Stimulated activated CD4-positive, alpha-beta T cell treated with anti-CD3 and anti-CD28 coated beads, Interleukin-4, amount 100 ng/mL, for 48 hours (primary cell): ENCODE results near the gene BCLAF3.
A peak's percentile ranks its signal among the peaks of the same experiment; 100 is the strongest.

Experiments used
- DNase-seq, 2 donors: peaks; one replicate each; pipeline ENCODE4 v3.0.0-alpha.2; 2020; ENCODE audit warnings: low read depth in 2 of 2

Gene BCLAF3

GRCh38 chrX:19990556-19991349, at the start of gene BCLAF3:
Gene BCLAF3 (minus strand): TSS chrX:19991061. CDS start chrX:19970264, 20,797 bp downstream.
- DNase-seq, result peak; percentile 79 to 82

GRCh38 chrX:20038966-20039365, 48.1 kb upstream of the BCLAF3 start:
- no peak for DNase-seq

DNA sequence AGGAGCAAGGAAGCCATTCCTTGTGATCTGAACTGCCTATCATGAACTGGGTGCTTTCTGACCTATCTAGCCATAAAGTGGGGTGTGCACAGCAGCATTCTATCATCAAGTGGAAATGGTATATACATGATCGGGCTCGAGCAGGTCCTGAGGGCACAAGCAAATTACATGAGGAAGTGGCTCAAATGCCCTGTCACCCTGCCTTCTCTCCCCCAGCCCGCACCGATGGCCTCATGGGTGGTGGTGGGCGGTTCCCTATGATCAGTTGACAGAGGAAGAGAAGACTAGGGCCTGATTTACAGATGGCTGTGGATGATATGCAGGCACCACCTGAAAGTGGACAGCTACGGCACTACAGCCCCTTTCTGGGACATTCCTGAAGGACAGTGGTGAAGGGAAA, 46.3 kb upstream of the BCLAF3 start:
- no peak for DNase-seq

DNA sequence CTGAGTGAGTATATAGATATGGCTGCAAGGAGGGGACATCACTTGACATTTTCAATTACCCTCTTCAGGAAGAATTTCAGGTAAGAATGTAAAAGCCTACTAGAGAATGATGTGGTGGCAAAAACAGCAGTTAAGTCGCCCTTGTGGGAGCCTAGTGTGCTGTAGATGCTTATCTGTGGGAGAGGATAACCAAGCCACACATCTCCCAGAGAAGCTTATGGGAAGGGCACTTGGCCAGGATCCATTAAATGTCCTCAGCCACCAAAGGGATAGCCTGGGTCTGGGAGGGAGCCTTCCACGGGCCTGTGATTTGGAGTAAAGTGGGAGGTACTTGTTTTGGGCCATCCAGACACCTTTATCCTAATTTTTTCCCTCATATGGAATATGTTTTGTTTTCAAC, 41.3 kb upstream of the BCLAF3 start:
- no peak for DNase-seq

DNA sequence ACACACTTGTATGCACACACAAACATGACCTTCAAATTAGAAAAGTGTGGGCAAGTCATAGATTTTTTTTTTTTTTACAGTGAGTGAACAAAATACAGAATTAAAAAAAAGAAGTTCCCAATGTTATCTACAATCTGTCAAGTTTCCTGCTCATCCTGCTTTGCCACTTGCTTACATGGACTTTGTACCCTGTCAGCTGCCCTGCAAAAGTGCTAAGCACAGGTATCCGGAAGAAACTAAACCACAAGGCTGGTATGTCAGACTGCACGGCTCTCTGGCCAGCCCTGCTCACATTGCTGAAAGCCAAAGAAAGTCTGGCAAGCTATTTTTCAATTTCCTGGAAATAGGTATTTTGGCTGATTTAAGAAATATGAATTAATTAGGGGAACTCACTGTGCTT, 38.9 kb upstream of the BCLAF3 start:
- DNase-seq, result no peak

DNA sequence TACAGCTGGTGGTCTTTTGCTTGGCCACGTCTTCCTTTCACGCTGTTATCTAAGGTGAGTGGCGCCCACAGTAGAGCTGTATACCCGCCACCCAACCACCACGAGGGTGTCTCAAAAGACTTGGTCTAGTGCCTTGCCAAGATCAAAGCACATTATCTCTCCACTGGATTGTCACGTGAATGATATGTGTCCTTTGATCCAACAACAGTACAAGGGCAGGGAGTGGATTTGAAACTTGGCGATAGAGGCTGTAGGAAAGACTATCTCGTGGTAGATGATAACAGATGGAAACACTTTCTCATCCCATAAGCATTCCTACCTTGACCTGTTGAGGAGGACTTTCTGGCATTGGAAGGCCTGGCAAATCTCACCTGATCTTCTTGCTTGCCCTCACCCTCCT, 37.7 kb upstream of the BCLAF3 start:
- no peak for DNase-seq

- DNase-seq, result no peak
These were observed 35.4 kb upstream of the BCLAF3 start for GRCh38 chrX:20026278-20026677.

GRCh38 chrX:20019672-20020365, 29.0 kb upstream of the BCLAF3 start:
- no peak for DNase-seq

DNA sequence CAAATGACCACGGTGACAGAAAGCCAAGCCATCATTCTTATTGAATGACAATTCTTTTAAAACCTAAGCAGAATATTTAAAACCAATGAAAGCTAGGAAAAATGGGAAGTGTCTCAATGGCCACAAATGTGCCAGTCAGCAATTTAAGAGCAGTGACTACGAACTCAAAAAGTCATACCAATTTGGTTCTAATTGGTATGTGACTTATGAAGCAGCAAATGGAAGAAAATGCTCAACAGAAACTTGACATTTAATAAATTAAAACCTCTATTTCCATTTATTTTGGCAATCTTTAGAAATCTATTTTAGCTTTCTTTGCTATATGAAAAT, 25.7 kb upstream of the BCLAF3 start:
- DNase-seq, result no peak

GRCh38 chrX:20015945-20016615, 25.2 kb upstream of the BCLAF3 start:
- DNase-seq, result no peak

- no peak for DNase-seq
These were observed 24.6 kb upstream of the BCLAF3 start for GRCh38 chrX:20015422-20015821.

DNA sequence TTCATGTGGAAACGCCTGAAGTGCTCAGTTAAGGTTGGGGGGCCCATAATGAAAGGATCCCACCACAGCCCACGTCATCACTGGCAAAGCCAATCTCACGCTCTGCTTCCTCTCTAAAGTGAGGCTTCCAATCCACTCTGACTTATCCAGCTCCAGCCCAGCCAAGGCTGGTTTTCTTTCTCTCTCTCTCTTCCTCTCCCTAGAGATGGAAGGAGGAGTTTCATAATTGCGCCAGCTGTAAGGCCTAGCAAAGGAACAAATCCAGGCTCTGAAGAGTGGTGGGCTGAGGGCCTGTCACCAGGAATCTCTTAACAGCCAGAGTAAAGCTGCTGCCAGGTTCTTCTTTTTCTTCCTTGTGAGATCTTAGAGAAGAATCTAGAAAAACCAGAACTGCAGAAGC, 20.7 kb upstream of the BCLAF3 start:
- no peak for DNase-seq

- no peak for DNase-seq
These were observed 17.2 kb upstream of the BCLAF3 start for GRCh38 chrX:20007962-20008622.

DNA sequence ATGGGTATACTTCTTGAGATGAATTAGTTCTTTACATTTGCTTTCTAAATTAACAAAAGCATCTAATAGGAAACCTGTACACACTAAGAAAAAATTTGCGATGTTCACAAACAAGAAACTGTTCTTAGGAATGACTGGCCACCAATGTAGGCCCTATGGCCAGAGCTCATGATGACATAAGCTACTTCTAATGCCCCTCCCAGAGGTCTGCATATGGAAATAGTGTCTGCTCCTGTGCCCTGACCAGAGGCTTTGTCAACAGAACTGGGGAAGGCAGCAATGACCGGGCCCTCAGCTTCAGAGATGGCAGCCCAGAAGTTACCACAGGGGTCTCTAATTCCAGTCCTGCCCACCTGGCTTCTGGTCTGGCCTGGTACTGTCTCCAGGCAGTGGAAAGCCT, 15.0 kb upstream of the BCLAF3 start:
- no peak for DNase-seq

DNA sequence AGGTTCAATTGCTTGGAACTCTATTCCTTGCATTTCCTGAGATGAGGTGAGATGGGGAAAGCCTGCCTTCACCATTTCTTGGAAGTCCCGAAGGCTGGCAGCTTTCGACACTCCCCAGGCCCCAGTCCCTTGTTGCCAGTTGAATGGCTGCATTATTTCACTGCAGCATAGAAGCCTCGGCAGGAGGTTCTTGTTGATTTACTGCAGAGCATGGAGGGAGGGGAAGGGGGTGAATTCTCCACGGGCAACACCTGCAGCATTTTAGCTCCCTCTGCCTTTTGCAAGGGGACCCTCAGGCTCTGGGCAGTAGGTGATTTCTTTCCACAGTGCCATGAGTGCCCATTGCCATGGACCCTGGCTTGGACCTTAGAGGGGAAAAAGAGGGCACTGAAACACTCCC, 10.7 kb upstream of the BCLAF3 start:
- DNase-seq, result no peak

GRCh38 chrX:19991350-19991718, 473 bp upstream of the BCLAF3 start:
- DNase-seq, result no peak

DNA sequence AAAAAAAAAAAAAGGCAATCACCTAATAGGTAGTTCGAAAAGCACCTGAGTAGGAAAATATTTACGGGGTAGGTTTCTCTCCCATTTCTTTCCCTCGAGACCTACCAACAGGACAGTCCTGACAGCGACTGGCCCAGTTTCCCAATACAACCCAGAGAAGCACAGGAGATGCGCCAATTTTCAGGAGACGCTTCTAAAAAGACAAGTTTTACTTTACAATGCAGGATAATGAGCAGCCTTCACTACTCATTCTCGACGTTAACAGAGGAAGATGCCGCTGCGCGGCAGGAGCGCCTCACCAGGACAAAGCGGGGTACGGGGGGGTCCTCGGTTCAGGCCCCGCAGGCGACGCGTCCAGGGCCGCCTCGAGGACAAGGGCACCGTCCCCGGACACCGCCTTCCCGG, 708 bp downstream of the BCLAF3 start:
- peak in 1 of 2 donors; percentile 0 for DNase-seq

- no peak for DNase-seq
These were observed 3.0 kb downstream of the BCLAF3 start for GRCh38 chrX:19987856-19988255.

DNA sequence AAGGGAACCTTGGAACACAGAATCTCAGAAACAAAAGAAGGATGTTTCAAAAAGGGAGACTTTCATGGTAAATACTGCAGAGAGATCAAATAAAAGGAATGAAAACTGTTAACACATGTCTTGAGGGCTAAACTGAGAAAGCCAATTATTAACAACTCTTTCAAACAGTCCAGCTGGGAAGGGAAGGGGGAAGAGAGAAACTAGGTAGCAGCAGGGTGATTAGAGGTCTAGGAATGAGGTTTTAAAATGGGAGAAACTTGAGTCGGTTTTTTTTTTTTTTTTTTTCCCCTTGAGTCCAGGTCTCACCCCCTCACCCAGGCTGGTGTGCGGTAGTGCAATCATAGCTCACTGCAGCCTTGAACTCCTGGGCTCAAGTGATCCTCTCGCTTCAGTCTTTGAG, 4.3 kb downstream of the BCLAF3 start:
- DNase-seq, result no peak

- no peak for DNase-seq
These were observed 8.9 kb downstream of the BCLAF3 start for GRCh38 chrX:19981947-19982346.

DNA sequence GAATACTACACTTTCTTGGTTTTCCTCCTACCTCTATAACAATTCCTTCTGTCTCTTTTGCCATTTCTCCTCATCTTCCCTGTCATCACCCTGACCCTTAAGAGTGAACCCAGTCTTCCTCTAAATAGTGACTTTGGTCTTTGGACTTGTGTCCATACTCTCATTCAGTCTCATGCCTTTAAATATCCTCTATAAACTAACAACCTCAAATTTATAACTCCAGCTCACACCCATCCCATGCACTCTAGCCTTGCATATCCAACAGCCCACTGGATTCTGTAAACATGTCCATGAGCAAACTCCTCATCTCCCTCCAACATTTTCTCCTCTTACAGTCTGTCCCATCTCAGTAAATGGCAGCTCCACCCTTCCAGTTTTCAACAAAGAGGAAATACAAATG, 15.0 kb downstream of the BCLAF3 start:
- DNase-seq, result no peak

DNA sequence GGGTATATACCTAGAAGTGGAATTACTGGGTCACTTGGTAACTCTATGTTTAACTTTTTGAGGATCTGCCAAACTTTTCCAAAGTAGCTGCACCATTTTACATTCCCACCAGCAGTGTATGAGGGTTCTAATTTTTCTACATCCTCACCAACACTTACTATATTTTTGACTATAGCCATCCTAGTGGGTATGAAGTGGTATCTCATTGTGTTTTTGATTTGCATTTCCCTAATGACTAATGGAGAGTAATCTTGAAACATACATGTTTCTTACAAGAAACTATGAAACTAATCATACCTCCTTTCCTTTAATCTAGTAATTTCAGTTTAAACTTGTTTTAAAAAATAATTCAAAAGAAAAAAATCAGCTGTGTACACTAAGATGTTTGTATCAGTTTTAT, 17.9 kb downstream of the BCLAF3 start:
- DNase-seq, result no peak

DNA sequence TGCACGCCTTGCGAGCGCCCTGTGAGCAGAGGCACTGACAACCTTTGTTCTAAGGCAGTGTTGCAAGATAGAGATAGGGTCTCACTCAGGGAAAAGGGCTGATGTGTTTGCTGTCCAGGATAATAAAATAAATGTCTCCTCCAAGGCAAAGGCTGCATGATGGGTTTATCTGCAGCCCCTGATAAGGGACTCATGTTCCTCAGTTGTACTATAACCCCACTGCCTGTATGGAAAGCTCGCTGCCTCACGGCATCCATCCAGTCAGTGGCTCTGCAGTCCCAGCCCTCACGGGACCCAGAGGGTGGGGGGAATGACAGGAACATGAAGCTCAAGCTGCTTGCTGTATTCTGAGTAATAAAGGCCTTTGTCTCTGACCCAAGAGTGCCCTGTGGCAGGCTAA, 22.6 kb downstream of the BCLAF3 start:
- no peak for DNase-seq
